ENCODE results near the gene MAPK7. TPM values are rescaled to one million over a fixed set of nuclear protein-coding genes. Genes with fewer than 3 reads are reported as not detected.

Gene MAPK7
- polyA plus RNA-seq, 4 donors = 18.4 to 19.9 (median 18.8) TPM

GRCh38 chr17:19333132-19333440, 45.2 kb upstream of the MAPK7 start:
- no peak for DNase-seq
- peaks cover 0 to 23% (median 2%) of the 10 kb centered on the region in 3 donors for H3K4me1 ChIP-seq (ENCODE audit: control insufficient read depth in 3 of 3, insufficient read depth in 2 of 3, low read depth in 1 of 3, low read length in 2 of 3)
- H3K27ac ChIP-seq (ENCODE audit: low read depth in 1 of 3, low read length in 2 of 3) = no peak overlapping the region
- peaks cover 0 to 78% (median 2%) of the 10 kb centered on the region in 3 donors for H3K36me3 ChIP-seq (ENCODE audit: control insufficient read depth in 3 of 3, insufficient read depth in 2 of 3, low read depth in 1 of 3, low read length in 3 of 3)
- 97 to 100% (median 100%) methylated on average over 1 of the region's 1 CpG for WGBS, 3 donors
- H3K9me3 ChIP-seq (ENCODE audit: control insufficient read depth in 2 of 2, insufficient read depth in 1 of 2, low read depth in 1 of 2, low read length in 1 of 2) = no peaks in the 10 kb centered on the region
- no peak for FAIRE-seq
- H3K27me3 ChIP-seq (ENCODE audit: control insufficient read depth in 3 of 3, insufficient read depth in 3 of 3, low read length in 3 of 3) = no peaks in the 10 kb centered on the region
- H3K4me3 ChIP-seq (ENCODE audit: low read depth in 1 of 3, low read length in 3 of 3) = no peak overlapping the region

GRCh38 chr17:19333736-19334290, 44.5 kb upstream of the MAPK7 start:
- Histone ChIP-seq H3K4me3 (ENCODE audit: low read depth in 1 of 3, low read length in 3 of 3) (no peak overlapping the region), H3K27me3 (ENCODE audit: control insufficient read depth in 3 of 3, insufficient read depth in 3 of 3, low read length in 3 of 3) (no peaks in the 10 kb centered on the region), H3K36me3 (ENCODE audit: control insufficient read depth in 3 of 3, insufficient read depth in 2 of 3, low read depth in 1 of 3, low read length in 3 of 3) (peaks cover 0 to 71% (median 2%) of the 10 kb centered on the region in 3 donors), H3K9me3 (ENCODE audit: control insufficient read depth in 2 of 2, insufficient read depth in 1 of 2, low read depth in 1 of 2, low read length in 1 of 2) (peaks cover 0 to 4% of the 10 kb centered on the region in 2 donors), H3K4me1 (ENCODE audit: control insufficient read depth in 3 of 3, insufficient read depth in 2 of 3, low read depth in 1 of 3, low read length in 2 of 3) (peaks cover 0 to 31% (median 2%) of the 10 kb centered on the region in 3 donors), H3K27ac (ENCODE audit: low read depth in 1 of 3, low read length in 2 of 3) (no peak overlapping the region)
- 64 to 83% (median 67%) methylated on average over 12 of the region's 12 CpGs for WGBS, 3 donors
- no peak for FAIRE-seq
- DNase-seq = no peak

- Histone ChIP-seq H3K27ac (ENCODE audit: low read depth in 1 of 3, low read length in 2 of 3) (no peak overlapping the region), H3K27me3 (ENCODE audit: control insufficient read depth in 3 of 3, insufficient read depth in 3 of 3, low read length in 3 of 3) (no peaks in the 10 kb centered on the region), H3K4me3 (ENCODE audit: low read depth in 1 of 3, low read length in 3 of 3) (no peak overlapping the region), H3K4me1 (ENCODE audit: control insufficient read depth in 3 of 3, insufficient read depth in 2 of 3, low read depth in 1 of 3, low read length in 2 of 3) (peaks cover 0 to 36% (median 2%) of the 10 kb centered on the region in 3 donors), H3K36me3 (ENCODE audit: control insufficient read depth in 3 of 3, insufficient read depth in 2 of 3, low read depth in 1 of 3, low read length in 3 of 3) (peaks cover 0 to 66% (median 2%) of the 10 kb centered on the region in 3 donors), H3K9me3 (ENCODE audit: control insufficient read depth in 2 of 2, insufficient read depth in 1 of 2, low read depth in 1 of 2, low read length in 1 of 2) (peaks cover 0 to 5% of the 10 kb centered on the region in 2 donors)
- DNase-seq = no peak
- no peak for FAIRE-seq
- 86 to 89% (median 89%) methylated on average over 5 to 6 of the region's 6 CpGs for WGBS, 3 donors
Measured at GRCh38 chr17:19334331-19334730, 44.0 kb upstream of the MAPK7 start.

GRCh38 chr17:19335951-19336631, 42.2 kb upstream of the MAPK7 start:
- Histone ChIP-seq H3K9me3 (ENCODE audit: control insufficient read depth in 2 of 2, insufficient read depth in 1 of 2, low read depth in 1 of 2, low read length in 1 of 2) (peaks cover 0 to 5% of the 10 kb centered on the region in 2 donors), H3K4me3 (ENCODE audit: low read depth in 1 of 3, low read length in 3 of 3) (no peak overlapping the region), H3K4me1 (ENCODE audit: control insufficient read depth in 3 of 3, insufficient read depth in 2 of 3, low read depth in 1 of 3, low read length in 2 of 3) (peaks cover 0 to 40% (median 2%) of the 10 kb centered on the region in 3 donors), H3K27ac (ENCODE audit: low read depth in 1 of 3, low read length in 2 of 3) (peak overlapping the region in 1 of 3 donors; percentile 92), H3K27me3 (ENCODE audit: control insufficient read depth in 3 of 3, insufficient read depth in 3 of 3, low read length in 3 of 3) (no peaks in the 10 kb centered on the region), H3K36me3 (ENCODE audit: control insufficient read depth in 3 of 3, insufficient read depth in 2 of 3, low read depth in 1 of 3, low read length in 3 of 3) (peaks cover 0 to 56% (median 2%) of the 10 kb centered on the region in 3 donors)
- FAIRE-seq = no peak
- DNase-seq = no peak
- WGBS, 3 donors = 88 to 91% (median 91%) methylated on average over 18 of the region's 18 CpGs

- peak overlapping the region in 1 of 3 donors; percentile 92 for H3K27ac ChIP-seq (ENCODE audit: low read depth in 1 of 3, low read length in 2 of 3)
- DNase-seq = peak in 1 of 2 donors; percentile 13
- WGBS, 3 donors = 78 to 85% (median 83%) methylated on average over 21 of the region's 21 CpGs
Measured at GRCh38 chr17:19336938-19337711, 41.2 kb upstream of the MAPK7 start.

GRCh38 chr17:19337712-19338023, 40.6 kb upstream of the MAPK7 start:
- no peak for FAIRE-seq
- no peak overlapping the region for H3K4me3 ChIP-seq (ENCODE audit: low read depth in 1 of 3, low read length in 3 of 3)
- WGBS, 3 donors = 56 to 74% (median 63%) methylated on average over 2 of the region's 2 CpGs
- peaks cover 0 to 55% (median 2%) of the 10 kb centered on the region in 3 donors for H3K4me1 ChIP-seq (ENCODE audit: control insufficient read depth in 3 of 3, insufficient read depth in 2 of 3, low read depth in 1 of 3, low read length in 2 of 3)
- peak overlapping the region in 1 of 3 donors; percentile 92 for H3K27ac ChIP-seq (ENCODE audit: low read depth in 1 of 3, low read length in 2 of 3)
- H3K9me3 ChIP-seq (ENCODE audit: control insufficient read depth in 2 of 2, insufficient read depth in 1 of 2, low read depth in 1 of 2, low read length in 1 of 2) = peaks cover 0 to 5% of the 10 kb centered on the region in 2 donors
- peak in 1 of 2 donors; percentile 66 for DNase-seq
- peaks cover 0 to 53% (median 2%) of the 10 kb centered on the region in 3 donors for H3K36me3 ChIP-seq (ENCODE audit: control insufficient read depth in 3 of 3, insufficient read depth in 2 of 3, low read depth in 1 of 3, low read length in 3 of 3)
- no peaks in the 10 kb centered on the region for H3K27me3 ChIP-seq (ENCODE audit: control insufficient read depth in 3 of 3, insufficient read depth in 3 of 3, low read length in 3 of 3)

More at GRCh38 chr17:19336938-19337711, 41.2 kb upstream of the MAPK7 start:
- Histone ChIP-seq H3K36me3 (ENCODE audit: control insufficient read depth in 3 of 3, insufficient read depth in 2 of 3, low read depth in 1 of 3, low read length in 3 of 3) (peaks cover 0 to 54% (median 2%) of the 10 kb centered on the region in 3 donors), H3K4me1 (ENCODE audit: control insufficient read depth in 3 of 3, insufficient read depth in 2 of 3, low read depth in 1 of 3, low read length in 2 of 3) (peaks cover 0 to 50% (median 2%) of the 10 kb centered on the region in 3 donors), H3K4me3 (ENCODE audit: low read depth in 1 of 3, low read length in 3 of 3) (no peak overlapping the region), H3K27me3 (ENCODE audit: control insufficient read depth in 3 of 3, insufficient read depth in 3 of 3, low read length in 3 of 3) (no peaks in the 10 kb centered on the region), H3K9me3 (ENCODE audit: control insufficient read depth in 2 of 2, insufficient read depth in 1 of 2, low read depth in 1 of 2, low read length in 1 of 2) (peaks cover 0 to 5% of the 10 kb centered on the region in 2 donors)
- FAIRE-seq = no peak

GRCh38 chr17:19338031-19338990, 40.0 kb upstream of the MAPK7 start:
- Histone ChIP-seq H3K36me3 (ENCODE audit: control insufficient read depth in 3 of 3, insufficient read depth in 2 of 3, low read depth in 1 of 3, low read length in 3 of 3) (peaks cover 0 to 51% (median 2%) of the 10 kb centered on the region in 3 donors), H3K27ac (ENCODE audit: low read depth in 1 of 3, low read length in 2 of 3) (peak overlapping the region in 1 of 3 donors; percentile 92), H3K4me3 (ENCODE audit: low read depth in 1 of 3, low read length in 3 of 3) (no peak overlapping the region), H3K9me3 (ENCODE audit: control insufficient read depth in 2 of 2, insufficient read depth in 1 of 2, low read depth in 1 of 2, low read length in 1 of 2) (peaks cover 0 to 5% of the 10 kb centered on the region in 2 donors), H3K27me3 (ENCODE audit: control insufficient read depth in 3 of 3, insufficient read depth in 3 of 3, low read length in 3 of 3) (no peaks in the 10 kb centered on the region), H3K4me1 (ENCODE audit: control insufficient read depth in 3 of 3, insufficient read depth in 2 of 3, low read depth in 1 of 3, low read length in 2 of 3) (peaks cover 0 to 53% (median 2%) of the 10 kb centered on the region in 3 donors)
- DNase-seq (peak; percentile 64 to 95), FAIRE-seq (no peak)
- WGBS, 3 donors = 45 to 64% (median 54%) methylated on average over 7 of the region's 7 CpGs

Data from small intestine (tissue), 7 donors.